ENCODE results near the gene TEDDM1.

DNA sequence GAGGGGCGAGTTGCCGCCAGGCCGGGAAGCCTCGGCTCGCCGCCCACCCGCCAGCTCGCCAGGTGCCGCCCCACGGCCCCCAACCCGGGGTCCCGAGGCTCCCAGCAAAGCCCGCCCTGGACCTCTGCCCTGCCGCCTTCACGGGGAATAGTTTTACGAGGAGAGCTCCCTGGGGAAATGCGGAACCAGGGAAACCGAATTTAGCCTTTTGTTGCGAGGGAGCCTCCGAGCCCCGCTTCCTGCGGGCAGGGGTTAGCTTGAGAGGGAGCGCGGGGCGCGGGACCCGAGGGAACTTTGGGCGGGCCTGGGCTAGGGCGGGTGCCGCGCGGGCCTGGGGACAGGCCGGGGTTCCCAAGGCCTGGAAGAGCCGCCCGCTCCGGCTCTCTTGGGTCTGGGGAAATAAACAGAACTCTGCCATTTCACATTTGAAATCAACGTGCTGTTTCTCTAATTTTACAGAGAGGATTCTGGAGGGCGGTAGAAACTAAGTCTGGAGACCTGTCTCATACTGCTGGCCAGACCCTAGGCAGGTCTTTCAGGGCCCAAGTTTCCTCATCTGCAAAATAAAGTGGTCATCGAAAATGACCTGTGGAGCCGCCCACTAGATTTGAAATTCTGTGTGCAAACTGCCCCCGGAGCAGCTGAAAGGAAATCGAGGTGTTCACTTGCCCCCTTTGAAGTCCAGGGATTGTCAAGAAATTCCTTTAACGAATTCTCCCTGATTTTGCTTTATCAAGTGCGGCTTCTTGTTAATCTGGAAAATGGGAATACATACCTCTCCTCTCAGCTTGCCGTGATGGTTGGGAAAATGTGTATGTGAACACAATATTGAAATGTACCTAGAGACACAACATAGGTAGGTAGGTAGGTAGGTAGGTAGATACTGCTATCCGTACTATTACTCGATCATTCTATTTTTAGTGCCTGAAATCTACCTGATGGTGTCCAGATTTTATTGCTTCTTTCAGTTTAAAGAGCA lies 8.1 kb downstream of the TEDDM1 start:
- TF ChIP-seq, protein P1, sequence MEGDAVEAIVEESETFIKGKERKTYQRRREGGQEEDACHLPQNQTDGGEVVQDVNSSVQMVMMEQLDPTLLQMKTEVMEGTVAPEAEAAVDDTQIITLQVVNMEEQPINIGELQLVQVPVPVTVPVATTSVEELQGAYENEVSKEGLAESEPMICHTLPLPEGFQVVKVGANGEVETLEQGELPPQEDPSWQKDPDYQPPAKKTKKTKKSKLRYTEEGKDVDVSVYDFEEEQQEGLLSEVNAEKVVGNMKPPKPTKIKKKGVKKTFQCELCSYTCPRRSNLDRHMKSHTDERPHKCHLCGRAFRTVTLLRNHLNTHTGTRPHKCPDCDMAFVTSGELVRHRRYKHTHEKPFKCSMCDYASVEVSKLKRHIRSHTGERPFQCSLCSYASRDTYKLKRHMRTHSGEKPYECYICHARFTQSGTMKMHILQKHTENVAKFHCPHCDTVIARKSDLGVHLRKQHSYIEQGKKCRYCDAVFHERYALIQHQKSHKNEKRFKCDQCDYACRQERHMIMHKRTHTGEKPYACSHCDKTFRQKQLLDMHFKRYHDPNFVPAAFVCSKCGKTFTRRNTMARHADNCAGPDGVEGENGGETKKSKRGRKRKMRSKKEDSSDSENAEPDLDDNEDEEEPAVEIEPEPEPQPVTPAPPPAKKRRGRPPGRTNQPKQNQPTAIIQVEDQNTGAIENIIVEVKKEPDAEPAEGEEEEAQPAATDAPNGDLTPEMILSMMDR (IDR thresholded peaks at IDR 0.05; ENCODE audit: low read depth, low read length) = no peak
- TF ChIP-seq EZH2phosphoT487 (IDR thresholded peaks at IDR 0.05; ENCODE audit: low read depth) = no peak

Data from OCI-LY3 (cell line).